Nucleus accumbens (tissue), 56 donors: ENCODE measurements around the gene APOBEC3B.
"Not testable (repeated sequence)": the region's sequence is repeated elsewhere in the genome, so short reads cannot be mapped to it uniquely, and the experiment has no call there.

Experiments used
- DNase-seq, 56 donors: peaks; one replicate each; lab custom pipeline; 2025; lab: John Stamatoyannopoulos, UW

APOBEC3B gene

DNA sequence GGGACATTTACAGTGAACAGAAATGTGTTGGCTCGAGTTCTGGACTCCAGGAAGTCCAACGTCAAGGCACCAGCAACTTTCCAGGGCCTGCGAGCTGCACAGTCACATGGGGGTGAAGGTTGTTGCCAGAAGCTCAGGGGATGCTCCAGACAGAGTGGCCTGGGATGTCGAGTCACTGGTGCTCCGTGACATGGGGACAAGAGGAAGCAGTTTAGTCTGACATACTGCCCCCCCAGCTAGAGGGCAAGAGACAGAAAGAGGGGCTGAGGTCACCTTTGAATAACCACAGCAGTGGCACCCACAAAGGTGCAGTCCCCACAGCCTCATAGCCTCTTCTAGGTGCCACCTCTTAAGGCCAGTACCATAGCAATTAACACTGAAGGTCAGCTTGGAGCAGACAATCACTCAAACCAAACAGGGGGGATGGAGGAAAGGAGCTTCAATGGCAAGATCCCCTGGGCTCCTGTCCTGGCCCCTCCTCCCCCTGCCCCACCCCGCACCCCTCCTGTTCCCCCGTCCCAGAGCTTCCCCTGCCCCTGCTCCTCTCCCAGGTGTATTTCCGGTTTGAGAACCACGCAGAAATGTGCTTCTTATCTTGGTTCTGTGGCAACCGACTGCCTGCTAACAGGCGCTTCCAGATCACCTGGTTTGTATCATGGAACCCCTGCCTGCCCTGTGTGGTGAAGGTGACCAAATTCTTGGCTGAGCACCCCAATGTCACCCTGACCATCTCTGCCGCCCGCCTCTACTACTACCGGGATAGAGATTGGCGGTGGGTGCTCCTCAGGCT lies 42.6 kb downstream of the APOBEC3B start:
- DNase-seq: no peak

DNA sequence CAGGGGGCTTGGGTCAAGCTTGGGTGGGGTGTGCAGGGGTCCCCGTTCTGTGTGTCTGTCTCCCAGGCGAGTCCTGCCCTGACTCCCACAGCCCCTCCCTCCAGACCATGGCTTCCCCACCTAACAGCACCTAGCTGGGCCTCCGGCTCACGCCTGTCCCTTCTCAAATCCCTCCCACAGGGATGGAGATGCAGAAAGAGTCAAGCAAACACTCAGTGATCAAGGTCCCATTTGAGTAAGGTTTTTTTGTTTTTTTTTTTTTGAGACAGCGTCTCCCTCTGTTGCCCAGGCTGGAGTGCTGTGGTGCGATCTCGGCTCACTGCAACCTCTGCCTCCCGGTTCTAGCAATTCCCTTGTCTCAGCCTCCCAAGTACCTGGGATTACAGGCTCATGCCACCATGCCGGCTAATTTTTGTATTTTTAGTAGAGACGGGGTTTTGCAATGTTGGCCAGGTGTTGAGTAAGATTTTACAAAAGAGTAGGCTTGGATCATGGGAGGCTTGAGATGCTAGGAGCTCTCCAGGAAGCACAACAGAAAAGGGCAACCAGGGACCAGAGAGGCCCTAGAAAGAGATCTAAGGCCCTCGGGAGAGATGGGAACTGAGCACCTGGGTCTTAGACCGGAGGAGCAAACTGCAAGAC lies 44.5 kb downstream of the APOBEC3B start:
- DNase-seq: no peak

DNA sequence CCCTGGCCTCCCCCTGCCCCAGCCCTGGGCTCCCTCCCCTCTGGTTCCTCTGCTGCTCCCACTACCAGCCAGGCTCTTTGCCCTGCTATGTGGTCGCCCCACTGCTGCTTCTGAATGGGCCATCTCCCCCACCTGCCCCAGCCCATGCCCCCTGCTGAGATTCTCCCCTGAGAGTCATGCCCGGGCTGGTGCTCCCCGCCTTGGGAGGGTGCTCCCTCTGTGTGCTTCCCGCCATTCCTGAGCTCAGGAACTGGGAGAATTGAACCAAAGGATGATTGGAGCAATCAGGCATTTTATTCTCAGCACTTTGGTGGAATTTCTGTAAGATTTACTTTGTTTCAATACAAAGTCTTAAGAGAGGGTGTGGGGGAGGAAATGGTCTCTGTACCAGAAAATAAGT lies 45.6 kb downstream of the APOBEC3B start:
- no peak for DNase-seq

DNA sequence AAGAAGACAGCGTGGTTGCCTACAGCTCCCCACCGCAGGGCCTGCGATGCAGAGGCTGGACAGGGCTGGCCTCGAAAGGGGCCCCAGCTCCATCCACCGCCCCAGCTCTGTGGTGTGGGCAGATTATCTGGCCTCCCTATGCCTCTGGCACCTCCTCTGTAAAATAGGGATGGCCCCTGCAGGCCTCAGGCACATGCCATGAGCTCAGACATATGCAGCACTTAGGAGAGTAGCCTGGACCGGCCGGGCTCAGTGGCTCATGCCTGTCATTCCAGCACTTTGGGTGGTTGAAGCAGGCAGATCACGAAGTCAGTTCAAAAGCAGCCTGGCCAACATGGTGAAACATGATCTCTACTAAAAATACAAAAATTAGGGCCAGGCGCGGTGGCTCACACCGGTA lies 46.1 kb downstream of the APOBEC3B start:
- no peak for DNase-seq

DNA sequence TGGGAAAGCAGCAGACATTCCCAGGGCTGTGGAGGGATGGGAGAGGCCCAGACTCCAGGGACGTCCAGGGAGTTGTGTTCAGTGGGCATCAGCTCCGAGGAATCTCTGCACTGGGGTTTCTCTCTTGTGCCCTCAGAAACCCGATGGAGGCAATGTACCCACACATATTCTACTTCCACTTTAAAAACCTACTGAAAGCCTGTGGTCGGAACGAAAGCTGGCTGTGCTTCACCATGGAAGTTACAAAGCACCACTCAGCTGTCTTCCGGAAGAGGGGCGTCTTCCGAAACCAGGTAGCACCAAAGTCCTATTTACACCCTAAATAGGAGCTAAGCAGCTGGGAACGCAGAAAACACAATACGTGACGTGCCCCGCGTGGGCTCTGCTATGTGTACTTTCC lies 47.1 kb downstream of the APOBEC3B start:
- DNase-seq: no peak

DNA sequence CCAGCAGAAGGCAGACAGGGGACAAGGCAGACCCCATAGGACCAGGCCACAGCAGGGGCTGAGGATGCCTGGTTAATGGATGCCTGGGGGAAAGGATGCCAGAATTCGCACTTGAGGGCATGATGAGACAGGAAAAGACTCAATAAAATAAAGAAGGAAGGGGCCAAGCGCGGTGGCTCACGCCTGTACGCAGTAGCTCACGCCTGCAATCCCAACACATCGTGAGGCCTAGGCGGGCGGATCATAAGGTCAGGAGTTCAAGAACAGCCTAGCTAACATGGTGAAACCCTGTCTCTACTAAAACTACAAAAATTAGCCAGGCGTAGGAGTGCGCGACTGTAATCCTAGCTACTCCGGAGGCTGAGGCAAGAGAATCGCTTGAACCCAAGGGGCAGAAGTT lies 48.6 kb downstream of the APOBEC3B start:
- no peak for DNase-seq

DNA sequence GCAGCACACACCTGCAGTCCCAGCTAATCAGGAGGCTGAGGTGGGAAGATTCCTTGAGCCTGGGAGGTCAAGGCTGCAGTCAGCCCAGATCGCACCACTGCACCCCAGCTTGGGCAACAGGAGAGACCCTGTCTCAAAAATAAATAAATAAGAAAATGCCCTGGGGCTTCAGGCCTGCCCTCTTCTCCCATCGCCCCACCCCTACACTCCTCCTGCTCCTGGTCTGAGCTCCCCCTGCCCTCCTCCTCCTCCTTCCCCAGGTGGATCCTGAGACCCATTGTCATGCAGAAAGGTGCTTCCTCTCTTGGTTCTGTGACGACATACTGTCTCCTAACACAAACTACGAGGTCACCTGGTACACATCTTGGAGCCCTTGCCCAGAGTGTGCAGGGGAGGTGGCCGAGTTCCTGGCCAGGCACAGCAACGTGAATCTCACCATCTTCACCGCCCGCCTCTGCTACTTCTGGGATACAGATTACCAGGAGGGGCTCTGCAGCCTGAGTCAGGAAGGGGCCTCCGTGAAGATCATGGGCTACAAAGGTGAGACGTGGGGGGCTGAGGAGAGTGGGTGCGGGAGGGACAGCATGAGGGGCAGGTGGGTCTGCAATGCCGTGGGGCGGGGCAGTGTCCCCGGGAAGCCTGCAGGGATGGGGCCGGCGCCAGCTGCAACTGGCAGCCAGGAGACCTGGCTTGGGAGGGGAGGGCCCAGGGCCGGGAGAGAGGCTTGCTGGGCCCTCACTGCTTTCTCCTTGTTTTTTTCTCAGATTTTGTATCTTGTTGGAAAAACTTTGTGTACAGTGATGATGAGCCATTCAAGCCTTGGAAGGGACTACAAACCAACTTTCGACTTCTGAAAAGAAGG lies 49.5 kb downstream of the APOBEC3B start:
- DNase-seq: not testable (repeated sequence)

DNA sequence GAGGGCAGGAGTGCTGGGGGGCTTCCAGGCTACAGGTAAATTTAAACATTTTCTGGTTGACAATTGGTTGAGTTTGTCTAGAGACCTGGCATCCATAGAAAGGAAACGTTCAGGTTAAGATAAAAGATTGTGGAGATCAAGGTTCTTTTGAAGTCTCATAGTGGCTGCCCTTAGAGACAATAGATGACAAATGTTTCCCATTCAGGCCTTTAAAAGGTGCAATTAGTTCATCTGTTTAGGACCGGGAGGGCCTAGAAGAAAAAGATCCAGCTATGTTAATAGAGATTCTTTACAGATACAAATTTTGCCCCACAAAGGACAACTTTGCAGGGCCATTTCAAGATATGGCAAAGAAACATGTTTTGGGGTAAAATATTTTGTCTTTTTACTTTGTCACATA lies 54.9 kb downstream of the APOBEC3B start:
- not testable (repeated sequence) for DNase-seq

DNA sequence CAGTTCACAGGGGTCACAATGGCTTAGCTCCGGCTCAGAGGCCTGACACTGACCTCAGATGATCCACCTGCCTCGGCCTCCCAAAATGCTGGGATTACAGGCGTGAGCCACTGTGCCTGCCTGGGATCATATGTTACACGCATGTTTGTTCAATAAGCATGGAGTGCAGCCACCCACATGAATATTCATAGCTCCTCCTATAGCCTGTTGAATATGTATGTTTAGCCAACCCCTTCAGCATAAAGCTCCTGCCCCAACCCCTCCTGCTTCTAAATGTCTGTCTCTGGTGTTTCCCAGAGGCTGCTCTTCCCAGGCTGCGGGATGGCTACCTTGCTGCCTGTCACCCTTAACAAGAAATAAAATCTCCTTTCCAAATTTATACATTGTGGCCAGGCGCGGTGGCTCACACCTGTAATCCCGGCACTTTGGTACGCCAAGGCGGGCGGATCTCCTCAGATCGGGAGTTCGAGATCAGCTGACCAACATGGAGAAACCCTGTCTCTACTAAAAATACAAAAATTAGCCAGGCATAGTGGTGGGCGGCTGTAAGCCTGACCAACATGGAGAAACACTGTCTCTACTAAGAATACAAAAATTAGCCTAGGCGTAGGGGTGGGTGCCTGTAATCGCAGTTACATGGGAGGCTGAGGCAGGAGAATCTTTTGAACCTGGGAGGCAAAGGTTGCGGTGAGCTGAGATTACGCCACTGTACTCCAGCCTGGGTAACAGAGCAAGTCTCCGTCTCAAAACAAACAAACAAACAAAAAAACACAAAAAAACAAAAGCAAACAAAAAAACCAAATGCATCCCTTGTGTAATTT lies 57.4 kb downstream of the APOBEC3B start:
- no peak for DNase-seq

DNA sequence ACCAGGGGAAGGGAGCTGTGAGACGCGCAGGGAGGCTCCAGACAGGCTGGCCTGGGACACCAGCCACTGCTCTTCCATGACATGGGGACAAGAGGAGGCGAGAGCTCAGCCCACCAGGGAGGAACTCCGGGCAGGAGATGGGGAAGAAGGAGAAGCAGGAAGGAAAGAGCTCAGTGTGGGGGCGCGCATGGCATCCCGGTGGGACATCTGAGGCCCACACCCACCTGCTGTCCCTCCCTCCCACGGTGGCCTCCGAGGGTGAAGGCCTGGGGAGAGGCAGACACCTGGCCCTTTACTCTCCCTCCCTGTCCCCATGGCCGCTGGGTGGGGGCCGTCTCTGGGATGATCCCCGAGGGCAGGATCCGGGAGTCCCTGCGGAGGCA lies 58.0 kb downstream of the APOBEC3B start:
- DNase-seq: not testable (repeated sequence)

DNA sequence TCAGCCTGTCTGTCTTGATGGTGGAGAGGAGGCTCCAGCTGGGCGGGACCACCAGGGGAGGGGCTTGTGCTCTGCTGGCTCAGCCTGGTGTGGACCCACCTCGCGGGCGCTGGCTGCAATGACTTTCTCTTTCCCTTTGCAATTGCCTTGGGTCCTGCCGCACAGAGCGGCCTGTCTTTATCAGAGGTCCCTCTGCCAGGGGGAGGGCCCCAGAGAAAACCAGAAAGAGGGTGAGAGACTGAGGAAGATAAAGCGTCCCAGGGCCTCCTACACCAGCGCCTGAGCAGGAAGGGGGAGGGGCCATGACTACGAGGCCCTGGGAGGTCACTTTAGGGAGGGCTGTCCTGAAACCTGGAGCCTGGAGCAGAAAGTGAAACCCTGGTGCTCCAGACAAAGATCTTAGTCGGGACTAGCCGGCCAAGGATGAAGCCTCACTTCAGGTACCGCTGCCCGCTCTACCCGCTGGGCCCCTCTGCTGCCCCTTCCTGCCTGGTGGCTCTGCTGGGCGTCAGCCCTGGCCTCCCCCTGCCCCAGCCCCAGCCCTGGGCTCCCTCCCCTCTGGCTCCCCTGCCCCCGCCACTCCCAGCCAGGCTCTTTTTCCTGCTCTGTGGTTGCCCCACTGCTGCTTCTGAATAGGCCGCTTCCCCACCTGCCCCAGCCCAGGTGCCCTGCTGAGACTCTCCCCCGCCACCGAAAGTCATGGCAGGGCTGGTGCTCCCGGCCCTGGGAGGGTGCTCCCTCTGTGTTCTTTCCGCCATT lies 58.6 kb downstream of the APOBEC3B start, which contains the start of gene APOBEC3F:
Gene APOBEC3F, plus strand, starts transcription at position 327 of the 759 bp plus-strand sequence. Its CDS starts 97 bp downstream, at position 424.
- peak in 3 of 56 donors; percentile 9 to 40 (median 15) for DNase-seq

DNA sequence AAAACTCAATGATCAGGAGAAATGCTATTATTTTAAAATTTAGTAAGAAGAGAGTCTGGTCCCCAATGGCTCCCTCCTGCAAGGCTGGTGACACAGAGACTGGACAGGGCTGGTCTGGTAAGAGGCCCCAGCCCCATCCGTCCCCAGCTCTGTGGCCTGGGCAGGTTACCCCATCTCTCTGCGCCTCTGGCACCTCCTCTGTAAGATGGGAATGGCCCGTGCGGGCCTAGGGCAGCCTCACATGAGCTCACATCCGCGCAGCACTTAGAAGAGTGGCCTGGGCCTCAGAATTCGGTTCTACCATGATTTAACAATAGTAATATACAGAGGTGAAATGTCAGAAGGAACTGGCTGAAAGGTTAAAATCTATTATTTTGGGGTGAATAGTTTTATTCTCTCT lies 59.8 kb downstream of the APOBEC3B start:
- no peak for DNase-seq
